Right kidney (tissue), 9 donors: Measurements from ENCODE around the gene NOC2L.

ENCODE experiments used
- DNase-seq: peaks from one replicate; pipeline ENCODE4 v3.0.0-alpha.2; 2016
- long read RNA-seq, 8 donors: transcript quantifications; one replicate each; lab custom pipeline, GENCODE V29; 2026

Gene NOC2L
- long read RNA-seq, donor 1, transcript NOC2L-201 (19 exons, 2,790 nt) = major isoform, 8 of 10 reads
- long read RNA-seq, donor 1, partial matches to known transcripts = 0 of 10 reads
- long read RNA-seq, donor 1, other reads (novel, unspliced or antisense) = 0 of 10 reads
- long read RNA-seq, donor 2, partial matches to known transcripts = 26 of 28 reads
- long read RNA-seq, donor 2, other reads (novel, unspliced or antisense) = 0 of 28 reads
- long read RNA-seq, donor 3, partial matches to known transcripts = 168 of 169 reads
- long read RNA-seq, donor 3, other reads (novel, unspliced or antisense) = 0 of 169 reads
- long read RNA-seq, donor 4, partial matches to known transcripts = 0 of 4 reads
- long read RNA-seq, donor 4, other reads (novel, unspliced or antisense) = 0 of 4 reads
- long read RNA-seq, donor 5, transcript NOC2L-201 (19 exons, 2,790 nt) = major isoform, 6 of 16 reads
- long read RNA-seq, donor 5, transcript NOC2L-202 (2 exons, 878 nt) = minor isoform, 5 of 16 reads
- long read RNA-seq, donor 5, partial matches to known transcripts = 0 of 16 reads
- long read RNA-seq, donor 5, other reads (novel, unspliced or antisense) = 5 of 16 reads
- long read RNA-seq, donor 6, partial matches to known transcripts = 7 of 15 reads
- long read RNA-seq, donor 6, other reads (novel, unspliced or antisense) = 0 of 15 reads
- long read RNA-seq, donor 7, partial matches to known transcripts = 6 of 16 reads
- long read RNA-seq, donor 7, other reads (novel, unspliced or antisense) = 0 of 16 reads
- long read RNA-seq, donor 8, partial matches to known transcripts = 5 of 7 reads
- long read RNA-seq, donor 8, other reads (novel, unspliced or antisense) = 0 of 7 reads

DNA sequence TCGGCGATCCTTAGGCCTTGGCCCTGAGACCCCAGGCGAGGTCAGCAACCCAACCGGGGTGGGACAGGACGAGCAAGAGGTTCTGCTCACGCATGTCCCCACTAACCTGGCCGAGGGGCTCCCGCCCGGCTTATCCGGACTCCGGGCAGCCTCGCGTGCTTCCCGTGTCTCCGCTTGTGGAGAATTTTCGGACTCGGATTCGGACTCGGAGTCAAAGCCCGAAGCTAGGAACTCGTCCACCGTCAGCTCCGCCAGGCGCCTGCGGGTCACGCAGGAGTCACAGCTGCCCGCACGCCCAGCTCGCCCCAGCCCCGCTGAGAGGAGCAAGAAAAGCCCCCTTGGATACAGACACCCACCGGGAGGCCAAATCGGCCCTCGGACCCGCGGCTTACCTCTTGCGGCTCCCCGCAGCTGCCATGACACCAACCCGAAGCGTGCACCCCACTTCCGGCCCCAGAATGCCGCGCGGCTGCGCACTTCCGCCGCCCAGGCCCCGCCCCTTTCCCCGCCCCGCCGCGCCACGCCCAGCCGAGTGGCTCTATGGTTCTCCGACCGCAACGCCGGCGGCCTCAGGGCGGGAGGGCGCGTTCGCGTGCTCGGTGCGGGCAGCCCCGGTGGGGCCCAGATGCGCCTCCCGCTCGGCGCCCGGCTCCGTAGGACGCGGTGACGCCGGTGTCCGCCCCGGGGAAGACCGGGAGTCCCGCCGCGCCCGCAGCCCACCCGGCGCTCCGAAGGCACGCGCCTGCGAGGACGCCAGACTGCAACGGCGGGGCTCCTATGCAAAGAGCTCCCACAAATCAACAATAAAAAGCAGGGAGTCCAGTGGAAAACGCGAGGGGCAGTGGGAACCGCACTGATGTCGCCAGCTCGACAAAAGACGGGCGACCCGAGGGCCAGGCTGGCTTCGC is at the start of gene NOC2L:
Gene NOC2L (minus strand): TSS at position 434 of the 908 bp plus-strand sequence. CDS start 16 bp downstream, at position 418.
- DNase-seq = peak; percentile 83

DNA sequence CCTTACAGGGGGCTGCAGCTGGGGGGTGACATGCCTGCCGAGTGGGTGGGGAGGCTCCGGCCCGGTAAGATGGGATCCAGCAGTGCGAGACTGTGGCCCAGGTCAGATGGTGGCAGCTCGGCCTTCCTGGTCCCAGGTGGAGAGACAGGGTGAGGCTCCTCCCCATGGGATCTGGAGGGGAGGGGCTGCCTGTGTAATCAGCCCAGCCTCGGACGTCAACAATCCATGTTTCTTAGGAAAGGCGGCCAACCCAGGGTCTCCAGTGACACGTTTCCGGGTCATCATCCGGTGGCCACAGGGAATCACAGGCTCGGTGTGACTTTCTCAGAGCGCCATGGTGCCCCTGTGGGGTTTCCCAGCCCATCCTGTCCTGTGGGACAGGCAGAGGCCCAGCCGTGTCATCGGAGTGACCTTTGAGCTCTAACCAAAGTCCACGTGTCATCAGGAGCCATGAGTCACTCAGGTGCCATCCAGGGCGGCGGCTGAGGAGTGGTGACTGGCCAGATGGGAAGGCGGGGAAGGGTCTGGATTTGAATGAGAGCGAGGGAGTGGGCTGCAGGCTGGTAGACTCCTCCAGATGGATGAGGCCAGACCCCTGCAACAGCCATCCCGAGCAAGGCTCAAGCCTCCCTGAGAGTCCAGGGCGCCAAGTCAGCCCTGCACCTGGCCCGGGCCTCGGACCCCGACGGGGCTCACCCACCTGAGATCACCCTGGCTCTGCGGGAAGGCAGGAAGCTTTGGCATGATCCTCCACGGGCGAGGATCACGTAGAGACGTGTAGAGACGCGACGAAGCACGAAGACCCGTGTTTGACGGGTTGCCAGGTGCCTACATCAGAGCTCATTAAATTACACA is 47.5 kb upstream of the NOC2L start:
- no peak for DNase-seq

DNA sequence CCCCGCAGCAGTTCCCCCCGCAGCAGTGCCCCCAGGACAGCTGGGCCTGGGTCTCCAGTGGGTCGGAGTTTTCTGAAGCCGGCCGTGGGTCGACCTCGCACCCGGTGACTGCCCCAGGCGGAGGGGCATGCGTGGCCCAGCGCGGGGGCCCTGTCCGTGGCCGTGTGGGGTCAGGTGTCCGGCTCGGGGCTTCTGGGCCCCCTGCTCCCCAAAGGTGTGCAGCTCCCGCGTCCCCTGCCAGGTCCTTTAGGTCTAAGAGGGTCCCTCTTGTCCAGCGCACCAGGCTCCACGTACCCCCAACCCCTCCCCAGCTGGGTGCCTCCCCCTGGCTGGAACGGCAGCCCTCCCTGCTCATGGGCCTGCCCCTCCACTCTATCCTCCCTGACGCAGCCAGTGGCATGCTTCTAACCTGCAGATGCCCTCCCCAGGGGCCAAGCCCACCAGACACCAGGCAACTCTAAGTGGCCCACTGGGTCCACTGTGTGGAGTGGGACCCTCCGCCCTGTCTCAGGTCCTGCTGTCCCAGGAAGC is 46.8 kb upstream of the NOC2L start:
- no peak for DNase-seq

DNA sequence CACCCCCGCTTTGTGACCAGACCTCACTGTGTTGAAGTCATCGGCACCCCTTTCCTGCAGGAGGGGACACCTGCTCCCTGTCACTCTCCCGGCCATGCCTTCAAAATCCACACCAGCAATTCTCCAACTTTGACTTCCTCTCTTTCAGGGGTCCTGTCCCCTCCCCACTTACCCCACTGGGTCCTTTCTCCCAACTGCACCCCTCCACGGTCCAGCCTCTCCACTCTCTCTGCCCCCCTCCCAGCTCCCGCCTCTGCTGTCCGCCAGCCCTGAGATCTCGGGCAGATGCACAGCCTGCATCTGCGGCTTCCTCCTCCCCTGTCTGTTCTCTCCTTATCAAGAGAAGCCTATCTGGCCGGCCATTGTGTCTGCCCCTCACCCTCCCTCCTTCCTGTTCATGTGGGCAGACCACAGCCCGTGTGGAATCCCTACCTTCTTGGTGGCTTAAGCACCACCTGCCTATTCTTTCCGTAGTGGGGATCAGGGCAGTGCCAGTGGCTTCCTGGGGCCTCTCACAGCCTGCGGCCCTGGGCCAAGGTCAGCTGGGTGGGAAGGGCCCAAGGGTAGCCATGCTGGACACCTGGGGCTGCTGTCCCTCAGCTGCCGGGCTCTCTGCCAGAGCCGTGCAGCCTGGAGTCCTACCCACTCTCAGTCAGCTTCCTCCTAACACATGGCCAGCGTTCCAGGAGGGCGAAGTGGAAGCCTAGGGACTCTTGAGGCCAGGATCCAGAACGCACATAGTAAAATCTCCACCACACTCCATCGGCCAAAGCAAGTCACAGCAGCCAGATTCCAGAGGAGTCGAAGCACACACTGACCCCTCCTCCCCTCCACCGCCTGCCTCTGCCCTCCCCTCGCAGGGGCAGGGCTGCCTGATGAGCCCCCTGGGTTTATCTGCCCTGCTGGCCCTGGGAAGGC is 46.0 kb upstream of the NOC2L start:
- DNase-seq = peak; percentile 61

DNA sequence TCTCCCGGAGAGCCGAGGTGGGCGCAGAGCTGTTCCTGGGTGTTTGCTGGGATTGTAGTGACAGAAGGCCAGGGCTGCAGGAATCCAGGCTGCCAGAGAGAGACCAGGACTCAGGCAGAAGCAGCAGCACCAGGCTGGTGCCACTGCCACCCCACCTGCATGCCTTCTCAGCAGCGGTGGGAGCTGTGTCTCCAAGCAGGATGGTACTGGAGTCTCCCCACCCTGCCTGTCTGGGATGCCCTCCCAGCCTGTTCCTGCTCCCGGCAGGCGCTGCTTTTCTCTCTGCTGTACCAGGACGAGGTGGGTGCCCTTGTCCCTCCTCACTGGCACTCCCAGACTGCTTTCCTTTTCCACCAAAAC is 45.3 kb upstream of the NOC2L start:
- no peak for DNase-seq

DNA sequence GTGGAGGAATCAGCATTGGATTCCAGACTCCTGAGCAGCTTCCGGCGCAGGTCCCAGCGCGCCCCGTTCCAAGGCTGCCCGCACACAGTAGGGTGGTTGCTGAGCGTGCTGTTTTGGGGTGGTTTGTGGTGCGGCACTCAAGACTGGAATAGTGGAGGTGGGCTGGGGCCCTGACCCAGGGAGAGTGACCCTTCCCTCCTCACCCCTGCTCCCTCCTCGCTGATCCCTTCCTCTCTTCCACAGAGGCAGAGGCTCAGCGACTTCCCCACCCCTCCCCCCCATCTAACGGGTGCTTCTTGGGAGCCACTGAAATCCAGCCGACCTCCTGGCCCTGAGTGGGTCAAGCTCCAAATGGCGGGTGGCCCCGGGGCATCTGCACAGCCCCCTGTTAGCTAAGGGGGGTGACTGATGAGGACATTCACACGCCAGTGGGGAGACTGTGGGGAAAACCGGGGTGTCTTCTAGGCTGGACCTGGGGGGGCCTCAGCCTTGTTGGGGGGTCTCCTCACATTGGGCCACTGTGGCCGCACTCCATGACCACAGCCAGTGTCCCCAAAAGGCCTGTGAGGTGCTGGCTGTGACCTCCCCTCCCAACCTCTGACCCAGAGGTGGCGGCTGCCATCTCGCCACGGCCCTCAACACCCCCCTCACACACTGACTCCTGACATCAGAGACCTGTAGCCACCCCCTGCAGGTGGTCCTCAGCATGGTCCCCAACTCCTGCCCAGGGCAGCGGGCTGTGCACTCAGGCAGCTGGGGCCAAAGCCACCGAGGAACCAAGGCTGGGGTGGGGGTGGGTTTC is 44.8 kb upstream of the NOC2L start:
- DNase-seq = no peak

DNA sequence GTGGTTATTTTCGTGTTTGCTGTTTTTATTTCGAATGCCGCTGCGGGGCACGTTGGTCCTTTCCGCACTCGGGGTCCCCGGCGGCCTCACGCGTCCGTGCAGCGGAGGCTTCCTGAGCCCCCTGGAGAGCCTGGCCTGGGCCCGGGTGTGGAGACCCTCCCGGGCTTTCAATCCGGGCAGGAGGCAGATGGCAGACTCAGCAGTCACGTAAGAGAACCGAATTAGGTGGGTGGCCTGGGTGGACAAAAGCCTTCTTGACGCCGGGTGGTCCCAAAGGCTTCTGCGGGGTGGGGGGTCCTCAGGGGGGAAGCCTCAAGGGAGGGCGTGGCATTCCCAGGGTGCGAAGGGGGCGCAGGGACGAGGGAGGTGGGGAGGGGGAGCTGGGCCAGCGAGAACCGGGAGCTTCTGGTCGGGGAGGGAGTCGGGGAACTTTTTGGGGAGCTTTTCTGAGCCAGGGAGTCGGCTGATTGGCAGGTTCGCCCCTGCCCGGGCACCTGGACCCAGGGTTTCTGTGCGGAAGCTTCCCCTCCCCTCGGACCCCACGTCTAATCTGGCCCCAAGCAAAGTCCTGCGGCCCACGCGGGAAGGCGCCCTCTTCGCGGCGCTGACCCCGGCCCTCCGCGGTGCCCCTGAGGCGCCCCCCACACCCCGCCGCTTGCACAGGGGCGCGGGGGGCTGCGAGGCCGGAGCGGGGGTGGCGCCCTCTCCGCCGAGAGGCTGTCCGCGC is 42.2 kb upstream of the NOC2L start:
- no peak for DNase-seq

DNA sequence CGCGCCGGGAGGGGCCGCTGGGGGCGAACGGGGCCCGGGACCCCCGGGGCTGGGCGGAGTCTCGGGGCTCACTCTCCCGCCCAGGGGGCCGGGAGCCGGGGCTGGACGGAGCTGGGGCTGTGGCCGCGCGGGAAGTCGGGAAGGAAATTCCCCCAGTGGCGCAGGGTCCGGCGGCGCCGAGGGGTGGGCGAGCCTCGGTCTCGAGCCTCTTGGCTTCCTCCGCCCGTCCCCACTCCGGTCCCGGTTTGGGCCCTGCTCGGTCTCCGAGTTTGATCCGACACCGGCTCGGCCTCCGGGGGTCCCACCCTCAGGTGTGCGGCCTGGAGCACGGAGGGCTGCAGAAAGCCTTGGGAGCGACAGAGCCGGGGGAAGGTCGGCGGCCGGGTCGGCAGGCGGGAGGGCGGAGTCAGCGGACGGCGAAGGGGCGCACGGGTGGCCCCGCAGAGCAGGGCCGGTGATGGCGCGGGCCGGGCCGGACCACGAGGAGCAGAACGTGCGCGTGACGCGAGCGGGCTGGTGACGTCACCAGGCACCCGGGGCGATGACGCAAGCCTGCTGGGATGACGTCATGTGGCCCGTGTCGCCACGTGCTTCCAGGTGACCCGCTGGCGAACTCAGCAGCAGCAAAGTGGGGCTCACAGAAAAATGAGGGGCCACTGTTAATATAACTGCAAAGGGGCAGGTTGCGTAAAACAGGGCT is 41.5 kb upstream of the NOC2L start:
- DNase-seq = peak; percentile 95

DNA sequence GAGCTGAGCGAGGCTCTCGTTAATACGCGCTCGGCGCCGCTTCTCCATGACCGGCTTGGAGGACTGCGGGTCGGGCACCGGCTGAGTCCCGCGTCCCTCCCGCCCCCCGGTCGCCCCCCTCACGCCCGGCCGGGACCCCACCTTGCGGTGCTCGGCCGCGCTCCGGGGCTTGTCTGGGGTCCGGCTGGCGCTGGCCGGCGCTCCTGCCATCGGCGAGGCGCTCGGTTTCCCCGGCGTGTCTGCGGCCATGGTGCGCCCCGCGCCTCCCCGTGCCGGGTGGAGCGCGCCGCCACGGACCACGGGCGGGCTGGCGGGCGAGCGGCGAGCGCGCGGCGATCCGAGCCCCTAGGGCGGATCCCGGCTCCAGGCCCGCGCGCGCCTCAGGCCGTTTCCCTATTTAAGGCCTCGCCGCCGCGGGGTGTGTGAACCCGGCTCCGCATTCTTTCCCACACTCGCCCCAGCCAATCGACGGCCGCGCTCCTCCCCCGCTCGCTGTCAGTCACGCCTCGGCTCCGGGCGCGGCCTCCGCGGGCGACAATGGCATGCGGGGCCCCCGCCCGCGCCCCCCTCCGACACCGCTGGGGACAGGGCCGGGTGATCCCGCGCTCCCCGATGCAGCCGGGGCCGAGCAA is 40.8 kb upstream of the NOC2L start, which contains the start of gene HES4:
Gene HES4 (minus strand): TSS at position 373 of the 632 bp plus-strand sequence. CDS start 124 bp downstream, at position 249.
- DNase-seq = no peak

DNA sequence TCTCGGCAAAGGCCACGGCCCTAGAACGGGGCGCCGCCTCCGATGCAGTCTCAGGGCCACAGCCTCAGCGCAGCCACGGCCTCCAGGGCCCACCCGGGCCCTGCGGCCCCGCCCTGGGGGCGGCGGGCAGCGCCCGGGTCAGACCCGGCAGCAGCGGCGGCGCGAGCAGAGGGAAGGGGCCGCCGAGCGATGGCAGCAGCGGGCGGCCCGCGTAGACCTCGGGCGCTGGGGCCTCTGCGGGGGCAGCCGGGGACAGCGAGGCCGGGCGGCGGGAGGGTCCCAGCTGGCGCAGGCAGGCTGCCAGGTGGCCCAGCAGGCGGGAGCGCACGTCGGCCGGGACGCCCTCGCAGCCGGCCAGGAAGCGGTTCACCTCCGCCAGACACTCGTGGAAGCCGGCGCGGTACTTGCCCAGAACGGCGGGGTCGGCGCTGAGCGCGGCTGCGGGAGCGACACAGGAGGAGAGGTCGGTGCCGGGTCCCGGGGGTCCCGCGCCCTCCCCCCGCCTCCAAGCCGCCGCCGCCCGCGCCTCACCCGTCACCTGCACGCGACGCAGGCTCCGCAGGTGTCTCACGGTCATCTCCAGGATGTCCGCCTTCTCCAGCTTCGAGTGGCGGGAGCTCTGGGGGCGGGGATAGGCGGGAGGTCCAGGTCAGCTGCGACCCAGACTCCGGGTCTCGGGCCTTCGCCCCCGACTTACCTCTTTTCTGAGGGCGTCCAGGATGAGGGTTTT is 40.1 kb upstream of the NOC2L start:
- DNase-seq = peak; percentile 72

DNA sequence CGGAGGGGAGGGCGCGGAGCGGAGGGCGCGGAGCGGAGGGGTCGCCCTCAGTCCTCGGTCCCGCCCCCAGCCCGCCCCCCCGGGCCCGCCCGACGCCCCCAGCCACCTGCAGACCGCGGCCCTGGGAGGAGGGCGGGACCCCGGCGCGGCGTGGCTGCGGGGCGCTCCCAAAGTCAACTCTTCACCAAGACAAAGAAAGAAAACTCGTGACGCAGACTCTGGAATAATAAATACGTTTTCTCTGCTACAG is 39.6 kb upstream of the NOC2L start:
- DNase-seq = no peak

DNA sequence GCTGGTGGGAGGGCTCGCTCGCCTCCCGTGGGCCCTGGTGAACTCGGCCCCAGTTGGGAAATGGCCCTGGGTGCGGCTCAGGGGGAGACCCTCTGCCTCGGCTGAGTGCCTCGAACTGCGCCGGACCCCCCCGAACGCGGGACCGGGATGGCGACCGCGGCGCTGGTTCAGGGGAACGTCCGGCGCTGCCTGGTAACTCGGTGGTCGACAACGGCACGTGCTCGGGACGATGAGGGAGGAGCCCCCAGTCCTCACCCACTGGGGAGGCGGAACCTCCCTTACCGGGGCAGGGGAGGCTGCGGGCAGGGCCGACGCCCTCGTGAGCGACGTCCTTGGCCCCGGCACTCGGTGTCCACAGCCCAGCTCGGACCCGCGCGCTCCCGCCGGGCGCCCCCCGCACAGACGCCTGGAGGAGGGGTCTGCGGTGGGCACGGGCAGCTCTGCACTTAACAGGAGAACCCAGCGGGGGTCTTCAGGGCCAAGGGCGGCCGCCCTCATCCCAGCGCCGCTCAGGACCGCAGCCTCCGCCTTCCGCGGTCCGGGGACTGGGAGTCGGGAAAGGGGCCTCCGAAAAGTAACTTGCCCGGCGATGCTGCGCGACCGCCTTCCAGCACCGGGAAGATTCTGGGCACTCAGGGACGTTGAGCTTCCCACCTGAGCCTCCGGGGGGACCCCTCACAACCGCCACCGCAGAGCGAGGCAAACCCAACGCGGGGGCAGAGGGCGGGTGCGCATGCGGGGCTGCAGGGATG is 39.1 kb upstream of the NOC2L start:
- DNase-seq = peak; percentile 63

DNA sequence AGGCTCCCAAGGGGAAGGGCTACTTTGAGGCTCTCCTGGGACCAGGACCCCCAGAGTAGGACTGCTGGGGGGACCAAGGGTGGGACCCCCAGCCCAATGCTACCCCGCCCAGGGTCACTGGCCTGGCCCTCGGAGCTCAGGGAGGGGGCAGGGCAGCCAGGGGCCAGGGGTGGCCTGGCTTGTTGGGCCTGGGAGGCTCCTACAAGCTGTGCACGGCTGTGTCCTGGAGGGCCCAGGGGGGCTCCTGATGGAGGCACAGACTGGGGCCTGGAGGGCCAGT is 38.6 kb upstream of the NOC2L start:
- DNase-seq = no peak

DNA sequence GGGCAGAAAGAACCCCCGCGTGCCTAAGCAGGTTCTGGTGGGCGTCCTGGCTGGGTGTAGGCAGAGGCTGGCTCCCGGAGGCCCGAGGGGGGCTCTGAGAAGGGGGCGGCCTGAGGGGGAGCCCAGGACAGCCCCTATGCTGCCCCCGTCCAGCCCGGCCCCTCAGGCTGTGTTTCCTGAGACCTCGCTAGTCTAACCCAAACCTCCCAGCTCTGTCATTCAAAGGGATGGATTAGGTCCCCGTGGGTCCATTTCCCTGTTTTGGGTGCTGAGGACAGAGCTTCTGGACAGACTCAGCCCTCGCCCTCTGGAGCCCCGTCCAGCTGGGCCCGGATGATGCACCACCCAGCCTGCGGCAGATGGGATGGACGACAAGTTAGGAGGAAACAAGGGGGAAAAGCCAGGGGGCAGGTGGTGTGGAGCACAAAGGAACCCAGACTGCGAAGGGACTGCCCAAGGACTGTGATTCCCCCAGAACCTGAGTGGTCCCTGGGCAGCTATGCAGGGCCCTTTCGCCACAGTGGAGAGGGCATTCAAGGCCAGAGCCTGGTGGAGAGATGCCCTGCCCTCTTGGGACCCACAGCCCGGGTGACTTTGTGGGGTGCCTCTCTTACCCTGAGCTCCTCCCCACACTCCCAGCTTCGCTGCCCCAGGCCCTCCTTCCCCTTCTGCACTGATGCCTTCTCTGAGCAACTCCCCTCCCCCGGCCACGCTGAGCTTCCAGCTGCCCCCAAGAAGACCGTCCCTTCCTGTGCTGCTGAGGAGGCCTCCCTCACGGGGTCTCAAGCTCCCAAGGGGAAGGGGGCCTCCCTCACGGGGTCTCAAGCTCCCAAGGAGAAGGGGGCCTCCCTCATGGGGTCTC is 38.0 kb upstream of the NOC2L start:
- DNase-seq = no peak
